HG03469 (cell line): ENCODE results near the gene CPEB4.

ENCODE experiments used
- ATAC-seq: cut with Tn5 transposase; IDR thresholded peaks from one replicate; pipeline ENCODE4 v1.9.1; 2021; ENCODE audit warnings: mild to moderate bottlenecking, moderate library complexity, moderate number of reproducible peaks; ENCODE audit not compliant: unreplicated experiment

CPEB4 gene

DNA sequence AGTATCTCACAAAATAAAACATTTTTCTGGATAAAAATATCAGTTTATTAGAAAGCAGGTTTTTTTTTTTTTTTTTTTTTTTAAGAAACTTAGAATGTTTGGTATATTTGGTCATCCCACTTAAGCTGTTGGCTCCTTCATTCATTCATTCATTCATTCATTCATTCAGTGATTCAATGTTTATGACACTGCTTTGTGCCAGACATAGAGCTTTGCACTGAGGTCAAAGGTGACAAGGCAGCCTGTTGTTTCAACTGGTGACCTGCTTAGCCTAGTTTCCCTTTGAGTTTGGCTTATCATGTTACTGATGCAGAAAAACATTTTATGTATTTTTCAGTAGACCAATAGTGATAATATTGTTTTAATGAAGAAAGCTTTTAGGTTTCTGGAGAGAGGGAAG, 23.5 kb downstream of the CPEB4 start:
- ATAC-seq: no peak

DNA sequence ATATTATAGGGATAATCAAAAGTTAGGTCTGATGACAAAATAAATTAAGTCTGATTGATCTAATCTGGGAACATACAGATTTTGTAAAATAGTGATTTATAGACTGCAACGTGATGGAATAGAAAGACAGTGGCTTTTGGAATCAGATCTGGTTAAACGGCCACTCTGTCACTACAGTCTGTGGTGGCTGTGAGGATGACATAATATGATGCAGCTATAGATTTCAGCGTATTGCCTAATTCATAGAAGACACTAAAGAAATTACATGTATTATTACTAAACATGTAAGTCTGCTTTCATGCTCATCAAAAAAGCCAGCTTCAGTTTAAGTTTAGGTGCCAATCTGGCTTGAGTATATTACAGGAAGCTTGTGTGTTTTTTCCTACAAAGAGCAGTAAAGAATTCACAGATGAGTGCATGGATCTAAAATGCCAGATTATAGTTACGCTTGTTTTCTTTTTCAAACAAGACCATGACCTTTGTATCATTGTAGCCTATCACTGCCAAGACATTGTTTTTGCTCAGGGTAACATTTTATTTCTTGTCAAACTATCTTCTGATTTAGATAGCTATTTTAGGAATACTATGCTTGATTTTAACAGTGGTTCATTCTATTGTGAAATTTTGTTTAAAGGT, 25.7 kb downstream of the CPEB4 start:
- ATAC-seq: no peak

DNA sequence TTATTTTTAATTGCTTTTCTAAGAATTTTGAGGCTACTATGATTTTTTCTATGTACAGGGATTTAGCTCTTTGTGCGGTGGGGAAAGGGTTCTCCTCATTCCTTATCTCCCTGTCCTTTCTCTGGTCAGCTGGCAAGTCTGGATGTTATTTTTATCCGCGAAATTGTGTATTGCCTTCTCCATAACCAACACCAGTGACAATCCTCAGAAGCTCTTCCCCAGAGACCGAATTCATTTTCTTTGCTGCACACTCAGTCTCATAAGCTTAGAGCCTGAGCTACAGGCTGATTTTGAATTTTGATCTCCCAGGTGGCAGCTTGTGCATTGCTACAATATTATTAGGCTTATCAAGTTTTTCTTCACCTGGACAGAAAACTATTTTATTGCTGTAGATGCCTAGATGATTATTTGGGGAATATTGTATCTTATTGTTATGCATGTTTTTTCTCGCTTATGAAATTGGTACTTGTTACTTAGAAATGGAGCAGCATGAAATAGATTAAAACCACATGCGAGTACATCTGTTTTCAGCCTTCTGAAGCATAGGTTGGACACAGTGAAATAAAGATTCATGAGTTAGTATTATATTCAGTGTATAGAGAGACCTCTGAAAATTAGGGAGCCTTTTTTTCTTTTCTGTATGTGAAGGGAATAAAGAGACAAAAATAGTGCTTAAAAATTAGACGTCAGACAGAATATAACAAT, 27.3 kb downstream of the CPEB4 start:
- ATAC-seq: no peak

DNA sequence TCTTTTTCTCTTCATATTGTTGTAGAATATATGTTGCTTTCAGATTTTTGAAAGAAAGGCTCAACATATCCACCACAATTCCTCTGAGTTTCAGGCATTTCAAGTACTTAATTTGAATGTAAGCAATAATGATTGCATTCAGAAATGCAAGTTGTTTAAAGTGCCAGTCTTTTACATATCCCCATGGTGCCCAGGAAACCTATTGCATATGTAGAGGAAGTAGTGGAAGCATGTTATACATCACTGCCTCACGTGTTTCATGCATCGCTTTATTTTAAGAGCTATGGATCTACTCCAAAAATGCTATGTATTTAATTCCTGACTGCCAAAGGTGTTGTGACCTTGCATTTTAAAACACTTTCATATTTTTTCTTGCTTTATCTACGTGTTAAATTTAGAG, 28.1 kb downstream of the CPEB4 start:
- ATAC-seq: no peak

DNA sequence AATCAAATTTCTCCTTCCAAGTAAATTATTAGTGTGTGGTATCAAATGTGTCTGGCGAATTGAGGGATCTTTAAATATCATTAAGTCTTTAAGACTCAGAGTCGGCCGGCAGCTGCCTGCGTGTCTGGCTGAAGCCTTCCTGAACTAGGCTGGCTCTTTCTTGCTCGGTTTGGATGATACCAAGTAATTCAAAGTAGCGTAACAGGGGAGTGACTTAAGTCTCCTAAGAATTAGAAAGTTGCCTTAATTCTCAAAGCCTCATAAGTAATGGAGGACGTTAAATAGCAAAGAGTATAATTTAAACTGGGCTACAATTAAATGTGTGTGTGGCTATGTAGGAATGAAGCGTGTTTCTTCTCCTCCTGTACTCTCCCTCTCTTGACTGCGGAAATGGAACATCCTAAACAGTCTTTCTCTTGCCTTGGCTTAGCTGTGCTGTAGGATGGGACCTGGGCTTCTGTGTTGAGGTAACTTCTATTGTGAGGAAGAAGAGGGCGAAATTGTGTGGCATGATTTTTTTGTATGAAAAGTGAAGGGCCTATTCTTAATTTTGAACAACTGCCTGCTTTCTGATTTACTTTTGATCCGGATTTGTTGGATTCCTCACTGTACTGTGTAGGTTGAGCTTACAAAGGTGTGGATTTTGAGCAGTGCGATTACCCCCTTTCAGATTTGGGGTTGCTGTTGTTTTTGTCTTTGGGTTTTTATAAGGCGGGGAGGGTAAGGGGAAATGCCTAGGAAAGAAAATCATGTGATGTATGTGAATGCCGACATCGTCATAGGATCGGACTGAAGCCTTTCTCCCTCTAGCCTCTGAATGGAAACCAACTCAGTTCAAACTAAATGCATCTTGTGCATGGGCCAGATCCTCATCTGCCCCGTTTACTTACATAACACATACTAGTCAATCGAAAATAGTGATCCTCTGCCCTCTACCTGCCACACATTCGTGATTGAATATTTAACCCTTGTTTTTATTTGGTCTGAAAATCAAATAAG, 29.9 kb downstream of the CPEB4 start:
- ATAC-seq: peak; percentile 68

DNA sequence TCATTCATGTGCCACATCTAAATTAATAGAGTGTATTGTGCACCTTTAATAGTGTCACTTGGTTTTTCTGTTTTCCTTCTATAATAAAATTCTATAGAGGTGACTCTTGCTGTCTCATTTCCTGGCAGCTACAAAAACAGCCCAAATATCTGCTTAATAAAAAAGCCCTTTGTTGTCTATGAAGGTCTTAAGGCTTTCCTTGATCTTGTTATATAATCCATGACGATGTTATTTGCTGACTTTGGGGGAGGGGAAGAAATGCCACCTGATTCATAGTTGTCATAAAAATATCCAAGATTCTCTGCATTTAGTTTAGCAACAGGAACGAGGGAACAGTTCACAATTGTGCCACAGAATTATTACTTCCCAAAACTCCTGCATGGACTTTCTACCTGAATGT, 31.3 kb downstream of the CPEB4 start:
- ATAC-seq: no peak

DNA sequence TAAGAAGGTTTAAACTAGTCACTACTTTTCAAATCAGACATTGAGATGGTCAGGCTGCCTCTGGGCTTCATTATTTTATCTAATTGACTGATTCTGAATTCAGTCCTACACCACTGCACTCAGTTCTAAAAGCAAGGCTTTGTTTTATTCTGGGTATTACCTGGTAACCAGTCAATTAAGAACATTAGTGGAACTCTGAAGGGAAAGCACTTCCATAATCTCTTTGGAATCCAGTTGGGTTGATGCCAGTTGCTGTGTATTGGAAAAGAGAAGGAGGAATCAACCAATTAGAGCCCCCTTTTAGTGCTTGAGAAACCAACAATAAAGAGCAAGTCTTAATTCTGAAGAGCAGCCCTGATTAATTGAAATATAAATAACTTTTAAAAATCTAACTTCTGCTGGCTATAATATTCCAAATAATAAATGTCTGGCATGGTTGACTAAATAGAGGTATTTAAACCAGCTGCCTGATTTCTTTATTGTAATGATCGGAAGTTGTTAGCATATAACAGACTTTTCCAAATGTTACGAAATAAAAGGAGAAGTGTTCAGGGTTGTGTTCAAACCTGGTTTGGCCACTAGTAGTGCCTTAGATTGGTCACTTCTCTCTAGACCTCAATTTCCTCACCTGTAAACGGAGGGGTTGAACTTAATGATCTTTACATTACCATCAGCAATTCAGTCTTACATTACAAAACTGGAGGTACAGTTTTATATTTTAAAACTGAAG, 32.0 kb downstream of the CPEB4 start:
- ATAC-seq: no peak

DNA sequence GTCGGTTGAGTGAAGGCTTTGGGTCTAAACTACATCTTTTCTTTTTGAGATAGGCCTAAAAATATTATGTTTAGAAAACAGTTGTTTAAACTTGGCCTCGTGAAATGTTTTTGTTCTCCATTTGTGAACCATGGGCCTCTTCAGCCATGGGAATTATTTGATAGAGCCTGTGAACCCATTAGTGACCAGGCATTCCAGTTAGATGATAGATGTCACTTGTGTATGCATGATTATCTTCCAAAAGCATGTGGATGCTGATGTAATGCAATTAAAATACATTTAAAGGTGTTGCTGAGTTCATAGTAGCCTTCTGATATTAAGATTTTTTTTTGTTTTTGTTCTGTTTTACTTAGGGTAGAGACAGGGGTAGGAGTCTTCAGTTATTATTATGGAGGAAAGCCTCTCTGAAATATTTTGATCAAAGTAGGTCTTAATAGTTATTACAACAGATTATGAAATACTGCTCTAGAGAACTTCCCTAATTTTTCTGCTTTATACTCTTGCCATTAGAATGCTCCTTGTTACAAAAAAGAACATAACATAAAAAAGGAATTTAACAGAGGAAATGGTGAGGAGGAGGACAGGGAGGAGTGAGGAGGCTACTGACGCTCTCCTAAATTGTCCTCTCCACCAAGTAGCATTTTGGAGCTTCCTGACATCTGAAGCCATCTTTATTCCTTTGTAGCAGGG, 32.9 kb downstream of the CPEB4 start:
- no peak for ATAC-seq

DNA sequence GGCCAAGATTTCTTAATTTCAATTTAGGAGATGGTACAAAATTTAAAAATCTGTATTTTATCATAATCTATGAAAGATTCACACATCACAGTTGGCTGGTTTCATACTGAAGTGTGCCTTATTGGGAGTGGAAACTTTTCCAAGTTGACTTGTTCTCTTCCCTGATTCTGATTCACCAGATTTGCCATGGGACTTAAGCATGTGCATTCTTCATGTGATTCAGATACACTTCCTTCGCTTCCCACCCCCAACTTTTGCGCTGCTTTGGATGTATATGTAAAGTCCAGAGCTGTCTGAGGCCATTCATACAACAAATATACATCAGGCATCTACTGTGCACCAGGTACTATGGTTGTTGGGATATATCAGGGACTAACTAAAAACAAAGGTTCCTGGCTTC, 34.4 kb downstream of the CPEB4 start:
- ATAC-seq: no peak

DNA sequence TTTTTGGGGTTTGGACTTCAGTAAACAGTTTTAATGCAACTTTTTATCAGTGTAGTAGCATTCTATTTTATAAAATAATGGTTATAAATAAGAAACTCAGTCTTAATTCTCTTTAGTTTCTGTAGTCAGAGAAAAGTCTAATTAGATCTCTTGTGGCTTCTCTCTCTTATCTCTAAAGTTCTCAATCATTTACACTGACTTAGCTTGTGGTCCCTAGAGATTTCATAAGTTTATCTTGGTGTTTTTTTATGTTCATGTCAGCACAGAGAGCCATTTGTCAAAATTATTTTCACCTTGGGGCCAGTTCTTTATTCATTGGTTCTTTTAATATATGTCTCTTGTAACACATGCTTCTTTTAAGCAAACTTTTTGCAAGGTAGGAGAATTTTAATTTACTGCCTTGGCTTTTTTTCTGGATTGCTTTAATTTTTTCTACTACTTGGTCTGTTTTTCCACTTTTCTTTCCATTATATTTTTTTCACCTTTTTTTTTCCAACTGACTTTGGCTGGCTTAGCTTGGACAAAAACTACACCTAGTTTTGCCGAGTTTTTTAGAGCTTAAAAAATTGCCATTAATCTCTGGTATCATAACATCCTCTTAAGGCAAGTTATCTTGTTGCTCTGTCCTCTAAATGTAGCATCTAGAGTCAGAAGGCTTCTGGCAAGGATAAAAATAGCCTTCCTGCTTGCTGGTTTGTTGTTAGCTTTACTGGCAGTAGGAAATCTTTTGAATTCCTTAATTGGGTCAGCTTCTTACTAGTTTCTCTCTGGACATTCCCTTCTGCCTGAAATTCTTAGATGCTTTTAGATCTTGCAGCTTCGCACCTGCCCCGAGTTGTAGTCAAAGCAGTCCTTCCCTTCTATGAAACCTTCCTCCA, 35.3 kb downstream of the CPEB4 start:
- ATAC-seq: no peak

DNA sequence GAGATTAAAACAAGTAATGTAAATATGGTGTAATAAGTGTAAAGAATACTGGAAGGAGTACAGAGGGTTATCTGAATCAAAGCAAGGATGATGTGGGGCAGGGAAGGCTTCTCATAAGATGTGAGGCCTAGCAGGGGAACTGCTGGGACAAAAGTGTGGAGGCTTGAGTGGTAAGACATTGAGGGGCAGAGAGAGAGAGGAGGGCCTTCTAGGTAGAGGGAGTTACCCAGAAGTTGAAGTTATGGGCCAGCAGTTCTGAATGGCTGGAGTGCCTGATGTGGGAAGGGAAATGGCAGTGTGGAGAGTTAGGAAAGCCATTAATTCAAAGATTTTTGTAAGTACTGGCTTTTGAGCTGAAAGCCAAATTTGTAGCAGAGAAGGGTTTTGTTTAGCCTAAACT, 36.8 kb downstream of the CPEB4 start:
- ATAC-seq: no peak

DNA sequence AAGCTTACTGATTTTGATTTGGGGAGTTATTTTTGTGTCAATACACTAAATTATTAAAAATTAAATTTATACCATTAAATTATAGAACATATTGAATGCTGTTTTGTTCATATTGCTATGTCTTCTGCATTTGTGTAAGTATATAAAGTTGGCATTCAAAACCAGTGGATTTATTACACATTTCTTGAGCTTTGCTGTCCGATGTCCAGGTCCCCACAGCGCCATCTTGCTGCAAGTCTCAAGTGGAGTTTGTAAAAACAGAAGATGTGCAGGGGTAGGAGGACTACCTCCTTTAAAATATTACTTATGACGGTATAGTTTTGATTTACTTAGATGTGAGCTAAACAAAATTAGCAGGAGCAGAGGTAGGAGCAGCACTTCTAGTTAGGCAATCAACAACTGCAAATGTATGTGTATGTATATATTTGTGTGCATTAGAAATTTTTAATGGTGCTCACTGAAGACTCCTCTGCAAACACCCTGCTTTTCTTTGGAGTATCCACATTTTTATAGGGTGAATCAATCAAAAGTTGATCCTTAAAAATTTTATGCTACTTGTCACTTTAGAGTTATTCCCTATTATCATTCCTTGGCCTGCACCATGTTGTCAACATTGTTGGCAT, 37.4 kb downstream of the CPEB4 start:
- no peak for ATAC-seq

DNA sequence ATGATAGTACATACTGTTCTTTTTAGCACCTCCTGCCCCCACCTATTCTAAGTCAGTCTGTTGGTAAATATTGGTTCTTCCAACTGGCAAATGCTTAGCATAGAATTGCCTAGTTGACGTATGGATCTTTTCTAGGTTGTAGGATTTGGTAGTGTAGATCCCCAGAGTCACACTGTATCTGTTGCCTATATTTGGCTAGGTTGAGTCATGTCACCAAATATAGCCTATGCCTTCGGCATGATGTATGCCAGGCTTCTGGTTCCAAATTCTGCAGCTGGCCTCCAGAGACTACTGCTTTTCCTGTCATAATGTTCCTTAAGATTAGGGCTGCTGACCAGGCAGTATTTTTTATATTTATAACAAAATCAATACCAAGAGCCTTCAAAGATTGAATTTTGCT, 38.2 kb downstream of the CPEB4 start:
- ATAC-seq: no peak

DNA sequence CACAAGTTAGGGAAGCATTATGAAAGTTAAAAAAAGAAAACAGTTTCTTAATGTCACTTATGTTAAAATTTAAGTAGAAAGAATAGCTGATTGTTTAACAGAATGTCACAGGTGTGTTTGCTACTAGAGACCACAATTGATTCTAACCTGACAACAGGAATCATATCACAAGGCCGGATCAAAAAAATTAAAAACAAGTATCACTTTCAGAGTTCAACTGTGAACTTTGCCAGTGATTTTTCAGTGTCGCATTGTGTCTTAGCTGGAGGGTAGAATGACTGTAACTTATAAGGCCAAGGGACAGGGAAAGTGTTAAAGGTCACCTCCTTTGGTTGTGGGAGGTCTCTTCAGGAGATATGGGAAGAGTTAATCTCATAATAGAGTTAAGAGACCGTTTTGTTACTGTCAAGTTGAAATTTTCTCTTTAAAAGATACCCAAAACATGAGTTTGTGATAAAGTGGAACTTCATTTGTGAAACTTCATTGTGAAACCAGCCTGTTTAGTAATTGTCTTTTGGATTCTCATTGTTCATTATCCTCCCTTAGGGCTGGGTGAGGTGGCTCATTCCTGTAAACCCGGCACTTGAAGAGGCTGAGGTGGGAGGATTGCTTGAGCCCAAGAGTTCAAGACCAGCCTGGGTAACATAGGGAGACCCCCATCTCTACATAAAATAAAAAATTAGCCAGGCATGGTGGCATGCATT, 40.9 kb downstream of the CPEB4 start:
- no peak for ATAC-seq

DNA sequence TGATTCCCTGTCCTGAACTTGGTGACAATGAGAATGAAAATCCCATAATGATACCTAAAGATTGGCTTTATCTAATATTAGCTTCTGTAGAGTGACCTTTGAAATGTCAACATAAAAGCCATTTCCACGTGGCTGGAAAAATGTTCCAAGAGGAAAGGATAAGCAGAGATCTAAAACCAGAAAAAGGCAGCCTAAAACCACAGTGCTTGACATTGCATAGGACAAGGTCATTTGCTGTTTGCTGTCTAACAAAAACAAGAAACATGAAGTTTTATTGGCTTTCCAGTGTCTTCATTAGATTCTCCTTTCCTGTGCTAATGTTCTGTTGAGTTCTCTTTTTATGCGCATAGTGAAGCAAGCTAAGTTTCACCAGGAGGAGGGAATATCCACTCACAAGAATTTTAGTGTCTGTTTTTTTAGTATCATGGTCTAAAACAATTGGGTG, 44.6 kb downstream of the CPEB4 start:
- ATAC-seq: no peak

DNA sequence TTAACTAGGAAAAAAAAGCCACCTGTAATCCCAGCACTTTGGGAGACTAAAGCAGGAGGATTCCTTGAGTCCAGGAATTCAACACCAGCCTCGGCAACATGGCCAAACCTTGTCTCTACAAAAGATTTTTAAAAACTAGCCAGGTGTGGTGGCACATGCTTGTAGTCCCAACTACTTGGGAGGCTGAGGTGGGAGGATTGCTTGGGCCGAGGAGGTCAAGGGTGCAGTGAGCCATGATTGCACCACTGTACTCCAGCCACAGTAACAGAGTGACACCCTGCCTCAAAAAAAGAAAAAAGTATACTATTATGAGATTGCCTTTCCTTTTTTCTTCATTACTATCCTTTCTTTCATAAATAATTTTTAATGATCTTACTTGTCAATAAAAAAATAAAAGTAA, 45.8 kb downstream of the CPEB4 start:
- no peak for ATAC-seq

DNA sequence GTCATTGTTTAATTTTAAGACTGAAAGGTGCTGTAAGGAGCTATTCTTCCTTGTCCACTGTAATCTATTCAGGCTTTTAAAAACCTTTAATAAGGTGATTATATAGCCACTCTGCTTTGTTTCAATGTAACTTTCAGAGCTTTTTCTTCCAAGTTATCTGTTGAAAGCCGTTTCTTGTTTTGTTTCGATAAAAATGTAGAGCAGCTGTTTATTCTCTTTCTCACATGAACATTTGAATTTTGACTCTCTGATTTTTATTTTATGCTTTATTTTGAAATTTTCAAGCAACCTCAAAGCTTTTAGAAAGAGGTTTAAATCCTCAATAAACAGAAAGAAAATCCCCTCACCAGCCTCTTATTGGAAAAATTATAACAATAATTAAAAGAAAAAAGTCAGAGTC, 47.2 kb downstream of the CPEB4 start:
- no peak for ATAC-seq

DNA sequence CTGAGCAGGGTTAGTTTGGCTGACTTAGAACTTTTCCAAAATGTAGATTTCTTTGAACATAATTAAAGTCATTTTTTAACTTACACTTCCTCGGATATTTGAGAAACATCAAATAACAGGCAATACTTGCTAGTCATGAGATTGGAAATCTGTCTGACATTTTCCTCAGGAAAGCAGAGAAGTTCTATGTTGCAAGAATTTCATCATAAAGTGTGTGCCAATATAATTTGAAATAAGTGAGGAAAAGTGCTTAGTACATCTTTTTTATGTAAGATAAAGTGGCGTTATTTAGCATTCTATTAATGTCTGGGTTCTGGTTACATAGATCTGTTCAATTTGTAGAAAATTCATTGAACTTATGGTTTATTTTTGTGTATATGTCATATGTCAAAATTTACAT, 52.1 kb downstream of the CPEB4 start:
- no peak for ATAC-seq
